Thoracic aorta (tissue), 2 donors: ENCODE results near the gene PARD3B. TPM values are rescaled to one million over a fixed set of nuclear protein-coding genes. Genes with fewer than 3 reads are reported as not detected.

Experiments
- ATAC-seq: fragments of 150-250 bp; one replicate; pipeline ENCODE4 v1.8.0; 2017; ENCODE audit warnings: low read depth; ENCODE audit not compliant: insufficient number of reproducible peaks, low FRiP score
- DNase-seq: peaks from one replicate; pipeline ENCODE4 v3.0.0-alpha.2; 2020; ENCODE audit warnings: low spot score
- H3K27ac ChIP-seq, 2 donors: fragments of 200-600 bp; sonication (generic); 1 replicate in 1 of 2; 2 replicates in 1 of 2; pipeline ENCODE4 v1.5.1; 2016; ENCODE audit warnings: mild to moderate bottlenecking in 2 of 2, moderate library complexity in 2 of 2
- H3K27me3 ChIP-seq: fragments of 200-600 bp; sonication (generic); replicated peaks from 2 replicates; pipeline ENCODE4 v1.6.0; 2016; ENCODE audit warnings: mild to moderate bottlenecking; ENCODE audit not compliant: insufficient read depth
- H3K36me3 ChIP-seq: fragments of 200-600 bp; sonication (generic); one replicate; pipeline ENCODE4 v1.5.1; 2016
- H3K4me1 ChIP-seq, 2 donors: fragments of 200-600 bp; sonication (generic); 1 replicate in 1 of 2; 2 replicates in 1 of 2; pipeline versions ENCODE4 v1.5.1 to v1.6.0; 2016; ENCODE audit warnings: low read depth in 2 of 2, mild to moderate bottlenecking in 1 of 2; ENCODE audit not compliant: control insufficient read depth in 1 of 2
- H3K4me3 ChIP-seq: fragments of 200-600 bp; sonication (generic); 2 replicates; pipeline ENCODE4 v1.5.1; 2016; ENCODE audit warnings: mild to moderate bottlenecking
- H3K9me3 ChIP-seq: fragments of 200-600 bp; sonication (generic); 2 replicates; pipeline ENCODE4 v1.5.1; 2016
- CTCF ChIP-seq: fragments of 200-600 bp; sonication (generic); IDR thresholded peaks from one replicate; pipeline ENCODE4 v1.5.1; 2019; ENCODE audit warnings: antibody characterized with exemption
- total RNA-seq, 2 donors: library from RNA; depleted of rRNA; stranded (reverse); fragments of >200 nt; gene quantifications; one replicate each; pipeline versions ENCODE4 v1.1.0 to v1.2.3, GENCODE V29; 2016

Gene PARD3B
- total RNA-seq, 2 donors from 2014 or later, result 25.7 to 34.5 TPM

- Histone ChIP-seq H3K4me1 (no peaks in the 10 kb centered on the region), H3K27ac (no peak overlapping the region), H3K9me3 (no peaks in the 10 kb centered on the region), H3K27me3 (no peaks in the 10 kb centered on the region), H3K4me3 (no peak overlapping the region), H3K36me3 (no peaks in the 10 kb centered on the region)
- no peak for TF ChIP-seq CTCF
- no peak for ATAC-seq
- no peak for DNase-seq
These were observed 180.6 kb downstream of the PARD3B start for GRCh38 chr2:204725693-204726360.

GRCh38 chr2:204726831-204727230 lies 181.6 kb downstream of the PARD3B start:
- no peak for DNase-seq
- Histone ChIP-seq H3K4me1 (no peaks in the 10 kb centered on the region), H3K27me3 (no peaks in the 10 kb centered on the region), H3K36me3 (no peaks in the 10 kb centered on the region), H3K27ac (no peak overlapping the region), H3K9me3 (no peaks in the 10 kb centered on the region), H3K4me3 (no peak overlapping the region)
- TF ChIP-seq CTCF, result no peak
- ATAC-seq, result no peak

GRCh38 chr2:204727368-204727767 lies 182.1 kb downstream of the PARD3B start:
- ATAC-seq (no peak), DNase-seq (no peak)
- H3K27me3 ChIP-seq, result no peaks in the 10 kb centered on the region
- no peak overlapping the region for H3K27ac ChIP-seq
- no peak overlapping the region for H3K4me3 ChIP-seq
- H3K4me1 ChIP-seq, result no peaks in the 10 kb centered on the region
- H3K9me3 ChIP-seq, result no peaks in the 10 kb centered on the region
- no peak for TF ChIP-seq CTCF
- H3K36me3 ChIP-seq, result no peaks in the 10 kb centered on the region

GRCh38 chr2:204730603-204731002 lies 185.3 kb downstream of the PARD3B start:
- ATAC-seq (no peak), DNase-seq (no peak)
- H3K36me3 ChIP-seq, result no peaks in the 10 kb centered on the region

GRCh38 chr2:204732019-204732418 lies 186.7 kb downstream of the PARD3B start:
- no peak overlapping the region for H3K27ac ChIP-seq
- no peaks in the 10 kb centered on the region for H3K9me3 ChIP-seq
- H3K27me3 ChIP-seq, result no peaks in the 10 kb centered on the region
- no peak for TF ChIP-seq CTCF
- no peak overlapping the region for H3K4me3 ChIP-seq
- ATAC-seq (no peak), DNase-seq (no peak)
- no peaks in the 10 kb centered on the region for H3K36me3 ChIP-seq
- no peaks in the 10 kb centered on the region for H3K4me1 ChIP-seq

More at GRCh38 chr2:204730603-204731002, 185.3 kb downstream of the PARD3B start:
- Histone ChIP-seq H3K4me3 (no peak overlapping the region), H3K4me1 (no peaks in the 10 kb centered on the region), H3K9me3 (no peaks in the 10 kb centered on the region), H3K27me3 (no peaks in the 10 kb centered on the region), H3K27ac (no peak overlapping the region)
- TF ChIP-seq CTCF, result no peak
